ENCODE measurements around the gene SUSD2. TPM values are rescaled to one million over a fixed set of nuclear protein-coding genes. Genes with fewer than 3 reads are reported as not detected.

The SUSD2 gene
- total and polyA plus RNA-seq, 2 of the 8 experiments (the other 6 are each of a cell fraction or from before 2014, with no cell fraction given), result 2.0 to 4.8 TPM

DNA sequence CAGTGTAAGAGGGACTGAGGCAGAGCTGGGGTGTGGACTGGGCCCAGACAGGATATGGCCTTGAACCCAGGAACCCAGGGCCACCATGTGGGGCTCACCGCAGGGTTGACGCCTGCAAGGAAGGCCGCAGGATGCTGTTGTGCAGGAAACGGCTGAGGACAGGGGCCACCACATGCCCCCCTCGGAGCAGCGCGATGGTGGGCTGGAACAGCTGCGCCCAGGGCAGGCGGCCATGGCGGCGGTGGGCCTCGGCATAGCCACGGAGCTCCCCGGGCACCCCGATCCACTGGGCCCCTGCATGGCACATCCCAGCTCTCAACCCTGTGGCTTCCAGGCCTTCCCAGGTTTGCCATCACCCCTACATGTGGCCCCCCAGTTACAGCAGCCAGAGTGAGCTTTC lies 51.4 kb downstream of the SUSD2 start:
- H3K27me3 ChIP-seq (replicated peaks in 1 of 4; ENCODE audit: control insufficient read depth in 3 of 4, extremely low read depth in 1 of 4, insufficient read depth in 3 of 4, low read length in 3 of 4), result no peaks in the 10 kb centered on the region; a peak in 2 of 7 replicates
- H2AK5ac ChIP-seq (ENCODE audit: low read depth, low read length), result no peak overlapping the region
- 85% methylated on average over 15 of the region's 15 CpGs; no CpG with 5 or more reads in 1 of the 2 experiments for WGBS, 2 experiments (ENCODE audit: extremely low coverage in 1 of 2, insufficient coverage in 1 of 2, insufficient read length in 1 of 2, insufficient replicate concordance in 2 of 2, low coverage in 1 of 2, low lambda C conversion rate in 2 of 2, missing lambda C conversion rate in 1 of 2)
- H2BK12ac ChIP-seq (ENCODE audit: low read depth, low read length), result no peak overlapping the region
- FAIRE-seq, result no peak
- H3K4ac ChIP-seq (replicated peaks; ENCODE audit: insufficient read length, low read depth, low read length), result no peak overlapping the region
- no peak overlapping the region for H3K9ac ChIP-seq (replicated peaks in 1 of 4; ENCODE audit: extremely low read depth in 1 of 4, low read depth in 3 of 4, low read length in 3 of 4)
- DNase-seq (ENCODE audit: low read depth in 1 of 2, low spot score in 2 of 2), result no peak
- H3K18ac ChIP-seq (ENCODE audit: extremely low read depth, low read length), result no peak overlapping the region
- H2BK5ac ChIP-seq (ENCODE audit: low read depth, low read length), result no peak overlapping the region
- H3K9me3 ChIP-seq (ENCODE audit: insufficient read depth in 2 of 2, low read depth in 1 of 2, low read length in 1 of 2), result no peaks in the 10 kb centered on the region
- H4K91ac ChIP-seq (replicated peaks; ENCODE audit: insufficient read length, low read length), result no peak overlapping the region
- no peak overlapping the region for H4K5ac ChIP-seq (ENCODE audit: insufficient read length, low read depth, low read length)
- no peaks in the 10 kb centered on the region for H3K23me2 ChIP-seq (ENCODE audit: low read depth, low read length)
- no peak overlapping the region for H2BK15ac ChIP-seq (ENCODE audit: low read length)
- H3K27ac ChIP-seq (ENCODE audit: low read depth, low read length), result no peak overlapping the region
- no peak overlapping the region for H4K8ac ChIP-seq (ENCODE audit: extremely low read depth, insufficient read depth, low read length)
- no peak overlapping the region for H2AFZ ChIP-seq (ENCODE audit: low read length)
- no peaks in the 10 kb centered on the region for H3K36me3 ChIP-seq (ENCODE audit: control insufficient read depth in 2 of 4, insufficient read depth in 4 of 4, low read length in 3 of 4)
- H3K23ac ChIP-seq (ENCODE audit: insufficient read length), result no peak overlapping the region
- POLR2A ChIA-PET (ENCODE audit: partially characterized antibody), result no interaction called here
- peaks cover 0 to 5% (median 4%) of the 10 kb centered on the region in 4 experiments; a peak in 3 of 7 replicates for H3K4me1 ChIP-seq (replicated peaks in 1 of 4; ENCODE audit: control insufficient read depth in 3 of 4, insufficient read depth in 4 of 4, low read length in 3 of 4)
- H3K79me2 ChIP-seq (ENCODE audit: control insufficient read depth in 1 of 2, insufficient read depth in 2 of 2, low read length in 2 of 2), result no peaks in the 10 kb centered on the region
- H3K56ac ChIP-seq (replicated peaks; ENCODE audit: insufficient read length, low read depth, low read length), result no peak overlapping the region
- H3K79me1 ChIP-seq (ENCODE audit: low read depth, low read length), result no peaks in the 10 kb centered on the region
- CTCF ChIA-PET (ENCODE audit: partially characterized antibody), result interaction anchor here (0.6 to 6.9 kb wide), 9 partner anchors 7 to 674 kb away, joined by 3 to 96 read pairs (median 20); partner anchors contain the start of gene GGT5
- no peak overlapping the region for H2BK120ac ChIP-seq (replicated peaks; ENCODE audit: low read depth, low read length)
- no peaks in the 10 kb centered on the region for H4K20me1 ChIP-seq (replicated peaks in 1 of 2; ENCODE audit: control insufficient read depth in 1 of 2, insufficient read depth in 2 of 2, low read length in 2 of 2)
- H2BK20ac ChIP-seq (ENCODE audit: low read length), result no peak overlapping the region
- H3K4me3 ChIP-seq (ENCODE audit: extremely low read depth in 1 of 4, insufficient read depth in 2 of 4, low read depth in 3 of 4, low read length in 4 of 4), result no peak overlapping the region
- no peak overlapping the region for H3K14ac ChIP-seq (ENCODE audit: insufficient read length)
- H3K4me2 ChIP-seq (ENCODE audit: insufficient read depth in 1 of 2, low read depth in 2 of 2, low read length in 2 of 2), result no peak overlapping the region
- TF ChIP-seq BACH1 (IDR thresholded peaks at IDR 0.05; ENCODE audit: low read length) (no peak), SIN3A (conservative IDR thresholded peaks at IDR 0.05 in 1 of 2, IDR thresholded peaks at IDR 0.05 in 1 of 2; ENCODE audit: low read depth in 1 of 2, low read length in 2 of 2) (no peak), ASH2L (IDR thresholded peaks at IDR 0.05; ENCODE audit: low read length) (no peak), TBP (IDR thresholded peaks at IDR 0.05; ENCODE audit: low read depth, low read length) (no peak), SAP30 (IDR thresholded peaks at IDR 0.05; ENCODE audit: insufficient read depth, insufficient replicate concordance, low read length) (no peak), POLR2A (IDR thresholded peaks at IDR 0.05; ENCODE audit: control extremely low read depth in 1 of 2, low read depth in 2 of 2, low read length in 2 of 2) (no peak), TAF1 (IDR thresholded peaks at IDR 0.05; ENCODE audit: low read depth, low read length) (no peak), FOSL1 (IDR thresholded peaks at IDR 0.05; ENCODE audit: insufficient read depth, low read depth, low read length) (no peak), GABPA (IDR thresholded peaks at IDR 0.05; ENCODE audit: borderline replicate concordance, insufficient read depth, low read length) (no peak), CHD2 (IDR thresholded peaks at IDR 0.05; ENCODE audit: low read length) (no peak)
- TF ChIP-seq, protein P1, sequence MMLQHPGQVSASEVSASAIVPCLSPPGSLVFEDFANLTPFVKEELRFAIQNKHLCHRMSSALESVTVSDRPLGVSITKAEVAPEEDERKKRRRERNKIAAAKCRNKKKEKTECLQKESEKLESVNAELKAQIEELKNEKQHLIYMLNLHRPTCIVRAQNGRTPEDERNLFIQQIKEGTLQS (IDR thresholded peaks at IDR 0.05; ENCODE audit: insufficient read depth, low read depth, low read length), result no peak
- TF ChIP-seq, protein P2, sequence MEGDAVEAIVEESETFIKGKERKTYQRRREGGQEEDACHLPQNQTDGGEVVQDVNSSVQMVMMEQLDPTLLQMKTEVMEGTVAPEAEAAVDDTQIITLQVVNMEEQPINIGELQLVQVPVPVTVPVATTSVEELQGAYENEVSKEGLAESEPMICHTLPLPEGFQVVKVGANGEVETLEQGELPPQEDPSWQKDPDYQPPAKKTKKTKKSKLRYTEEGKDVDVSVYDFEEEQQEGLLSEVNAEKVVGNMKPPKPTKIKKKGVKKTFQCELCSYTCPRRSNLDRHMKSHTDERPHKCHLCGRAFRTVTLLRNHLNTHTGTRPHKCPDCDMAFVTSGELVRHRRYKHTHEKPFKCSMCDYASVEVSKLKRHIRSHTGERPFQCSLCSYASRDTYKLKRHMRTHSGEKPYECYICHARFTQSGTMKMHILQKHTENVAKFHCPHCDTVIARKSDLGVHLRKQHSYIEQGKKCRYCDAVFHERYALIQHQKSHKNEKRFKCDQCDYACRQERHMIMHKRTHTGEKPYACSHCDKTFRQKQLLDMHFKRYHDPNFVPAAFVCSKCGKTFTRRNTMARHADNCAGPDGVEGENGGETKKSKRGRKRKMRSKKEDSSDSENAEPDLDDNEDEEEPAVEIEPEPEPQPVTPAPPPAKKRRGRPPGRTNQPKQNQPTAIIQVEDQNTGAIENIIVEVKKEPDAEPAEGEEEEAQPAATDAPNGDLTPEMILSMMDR (IDR thresholded peaks at IDR 0.05; ENCODE audit: control extremely low read depth in 1 of 3, insufficient read depth in 1 of 3, low read depth in 1 of 3, low read length in 3 of 3), result no peak
